Left hindlimb (tissue), 1 donor: ENCODE data around the gene VLDLR.

Source experiments
- DNase-seq: peaks from one replicate; pipeline ENCODE4 v3.0.0-alpha.2; 2018

VLDLR gene

DNA sequence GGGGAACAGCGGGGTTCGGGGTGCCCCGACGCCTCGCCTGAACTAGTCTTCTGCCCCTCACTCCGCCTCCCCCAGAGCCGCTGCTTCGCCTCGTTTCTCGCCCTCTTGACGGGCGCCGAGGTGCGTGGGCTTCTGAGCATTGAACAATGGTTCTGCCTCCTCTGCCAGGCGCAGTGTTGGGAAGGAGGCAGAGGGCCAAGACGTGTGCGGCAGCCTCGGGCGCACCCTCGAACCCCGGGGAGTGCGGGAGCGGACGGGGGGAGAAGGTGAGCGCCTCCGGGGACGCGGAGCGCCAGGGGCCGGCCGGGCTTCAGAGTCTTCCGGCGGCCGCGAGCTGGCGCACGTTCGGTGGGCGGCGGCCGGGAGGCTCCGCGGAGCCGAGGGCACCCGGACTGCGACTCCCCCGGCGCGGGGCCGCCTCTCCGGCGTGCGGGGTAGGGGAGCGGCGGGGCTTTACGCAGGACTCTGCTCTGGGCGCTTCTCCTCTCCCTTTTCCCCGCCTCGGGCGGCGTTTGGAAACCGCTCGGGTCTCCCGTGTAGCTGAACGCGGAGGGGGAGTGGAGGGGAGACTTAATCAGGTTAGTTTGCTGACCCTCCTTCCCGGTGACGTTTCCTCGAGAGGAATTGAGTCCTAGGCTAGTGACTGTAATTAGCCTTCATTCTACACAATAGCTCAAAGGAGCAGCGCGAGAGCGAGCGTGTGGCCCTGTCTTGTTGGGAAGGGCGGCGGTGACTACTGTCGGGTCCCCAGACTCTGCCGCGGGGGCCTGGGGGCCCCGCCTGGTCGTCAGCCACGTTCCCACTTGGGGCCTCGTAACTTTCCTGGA lies 1.1 kb downstream of the VLDLR start:
- peak; percentile 51 for DNase-seq

- DNase-seq, result peak; percentile 46
Observed at GRCh38 chr9:2623288-2624050, 1.9 kb downstream of the VLDLR start.

GRCh38 chr9:2624051-2624682 lies 2.6 kb downstream of the VLDLR start:
- DNase-seq, result no peak

DNA sequence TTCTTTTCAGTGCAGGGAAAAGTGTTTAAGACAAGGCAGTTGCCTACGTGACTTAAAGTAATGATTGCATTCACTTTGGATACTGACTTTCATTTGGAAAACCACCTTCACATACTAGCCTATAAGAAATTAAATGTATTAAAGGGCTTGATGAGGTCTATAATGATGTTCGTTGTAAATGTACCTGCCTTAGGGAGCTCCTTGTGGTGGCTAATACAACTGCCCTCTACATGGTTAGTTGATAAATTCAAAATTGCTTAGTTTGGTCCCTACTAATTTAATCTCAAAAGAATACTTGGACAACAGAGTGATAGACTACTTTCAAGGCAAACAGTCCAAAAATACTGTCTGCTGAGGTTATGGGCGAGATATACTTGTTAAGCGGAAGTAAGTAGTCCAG lies 3.8 kb downstream of the VLDLR start:
- DNase-seq, result no peak

DNA sequence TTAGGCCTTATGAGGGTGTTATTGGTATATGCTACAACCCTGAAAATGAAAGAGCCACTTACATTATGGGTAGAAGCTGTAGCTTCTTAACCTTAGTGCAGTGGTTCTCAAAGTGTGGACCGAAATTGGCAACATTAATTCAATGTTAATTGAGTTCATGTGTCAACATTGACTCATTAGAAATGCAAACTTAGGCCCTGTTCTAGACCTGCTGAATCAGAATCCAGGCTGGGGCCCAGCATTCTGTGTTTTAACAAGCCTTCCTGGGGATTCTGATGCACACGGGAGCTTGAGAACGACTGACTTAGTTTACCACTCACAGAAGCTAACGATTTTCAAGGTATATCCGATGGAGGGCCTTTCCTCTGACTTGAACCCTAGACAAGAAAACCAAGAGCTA lies 7.3 kb downstream of the VLDLR start:
- DNase-seq, result no peak

- no peak for DNase-seq
Observed at GRCh38 chr9:2630158-2630557, 8.6 kb downstream of the VLDLR start.

DNA sequence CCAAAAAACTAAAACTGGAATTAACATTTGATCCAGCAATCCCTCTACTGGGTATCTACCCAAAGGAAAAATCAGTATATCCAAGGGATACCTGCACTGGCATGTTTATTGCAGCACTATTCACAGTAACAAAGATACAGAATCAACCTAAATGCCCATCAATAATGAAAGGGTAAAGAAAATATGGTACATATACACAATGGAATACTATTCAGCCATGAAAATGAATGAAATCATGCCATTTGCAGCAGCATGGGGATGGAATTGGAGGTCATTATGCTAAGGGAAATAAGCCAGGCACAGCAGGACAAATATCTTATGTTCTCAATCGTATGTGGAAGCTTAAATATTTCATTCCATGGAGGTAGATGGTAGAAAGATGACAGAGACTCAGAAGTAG lies 9.7 kb downstream of the VLDLR start:
- DNase-seq, result no peak

DNA sequence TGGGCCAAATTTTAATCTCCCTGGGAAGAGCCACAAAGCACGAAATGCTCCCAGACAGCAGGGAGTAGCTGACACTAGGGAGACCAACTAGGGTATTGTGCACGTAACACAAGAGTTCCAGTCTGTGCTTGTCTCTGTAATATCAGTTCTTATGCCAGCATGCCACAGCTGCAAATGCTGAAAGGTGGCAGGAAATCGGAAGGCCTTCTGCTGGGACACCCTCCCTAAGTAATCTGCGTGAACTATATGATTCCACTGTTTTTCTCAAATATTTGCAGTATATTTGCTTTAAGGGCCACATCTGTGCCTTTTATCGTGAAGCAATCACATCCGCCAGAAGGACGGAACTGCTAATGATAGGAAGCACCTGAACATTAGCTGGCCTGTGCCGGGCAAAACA lies 12.6 kb downstream of the VLDLR start:
- DNase-seq, result peak; percentile 36

DNA sequence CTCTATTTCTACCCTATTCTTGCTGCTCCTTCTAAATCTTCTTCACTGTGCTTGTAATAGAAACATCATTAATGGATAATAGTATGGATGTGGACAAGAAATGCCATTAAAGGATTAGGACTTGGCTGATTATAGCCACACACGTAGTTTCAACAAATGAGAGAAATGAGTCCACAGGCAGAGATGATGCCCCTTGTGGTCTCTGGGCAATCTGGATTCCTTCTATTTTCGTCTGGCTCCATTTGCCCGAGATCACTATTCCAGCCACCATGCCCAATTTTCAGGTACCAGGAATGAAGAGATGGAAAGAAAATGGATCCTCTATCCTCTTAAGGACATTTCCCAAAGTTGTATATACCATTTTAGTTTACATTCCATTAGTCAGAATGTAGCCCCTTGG lies 13.2 kb downstream of the VLDLR start:
- no peak for DNase-seq

DNA sequence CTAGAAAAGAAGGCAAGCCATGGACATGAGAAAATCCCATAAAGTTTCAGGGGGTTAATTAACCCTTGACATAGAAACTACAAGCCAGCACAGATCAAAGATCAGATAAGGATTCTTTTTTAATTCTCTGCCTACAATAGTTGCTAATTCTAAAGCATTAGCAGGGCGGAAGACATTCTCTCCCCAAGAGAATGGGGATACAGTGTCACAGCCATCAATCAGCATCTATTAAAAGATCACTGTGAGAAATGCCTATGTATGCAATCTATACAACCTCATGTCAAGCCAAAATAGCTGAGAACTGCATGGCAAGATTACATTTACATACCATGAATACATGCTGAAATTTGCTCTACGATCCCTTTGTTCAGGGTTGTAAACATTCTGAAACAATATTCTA lies 14.3 kb downstream of the VLDLR start:
- no peak for DNase-seq

DNA sequence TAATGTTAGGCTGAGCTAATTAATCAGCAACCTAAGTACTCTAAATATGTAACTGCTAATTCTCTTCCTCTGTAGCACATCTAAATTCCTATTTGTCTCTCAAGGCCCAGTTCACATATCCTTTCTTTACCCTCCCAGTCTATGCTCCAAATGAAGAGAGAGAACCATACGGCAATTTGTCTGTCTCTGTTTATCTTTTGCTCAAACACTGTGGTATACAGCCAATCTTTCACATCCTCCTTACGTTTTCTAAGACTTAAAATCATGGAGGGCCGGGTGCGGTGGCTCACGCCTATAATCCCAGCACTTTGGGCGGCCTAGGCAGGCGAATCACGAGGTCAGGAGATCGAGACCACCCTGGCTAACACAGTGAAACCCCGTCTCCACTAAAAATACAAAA lies 15.8 kb downstream of the VLDLR start:
- no peak for DNase-seq

DNA sequence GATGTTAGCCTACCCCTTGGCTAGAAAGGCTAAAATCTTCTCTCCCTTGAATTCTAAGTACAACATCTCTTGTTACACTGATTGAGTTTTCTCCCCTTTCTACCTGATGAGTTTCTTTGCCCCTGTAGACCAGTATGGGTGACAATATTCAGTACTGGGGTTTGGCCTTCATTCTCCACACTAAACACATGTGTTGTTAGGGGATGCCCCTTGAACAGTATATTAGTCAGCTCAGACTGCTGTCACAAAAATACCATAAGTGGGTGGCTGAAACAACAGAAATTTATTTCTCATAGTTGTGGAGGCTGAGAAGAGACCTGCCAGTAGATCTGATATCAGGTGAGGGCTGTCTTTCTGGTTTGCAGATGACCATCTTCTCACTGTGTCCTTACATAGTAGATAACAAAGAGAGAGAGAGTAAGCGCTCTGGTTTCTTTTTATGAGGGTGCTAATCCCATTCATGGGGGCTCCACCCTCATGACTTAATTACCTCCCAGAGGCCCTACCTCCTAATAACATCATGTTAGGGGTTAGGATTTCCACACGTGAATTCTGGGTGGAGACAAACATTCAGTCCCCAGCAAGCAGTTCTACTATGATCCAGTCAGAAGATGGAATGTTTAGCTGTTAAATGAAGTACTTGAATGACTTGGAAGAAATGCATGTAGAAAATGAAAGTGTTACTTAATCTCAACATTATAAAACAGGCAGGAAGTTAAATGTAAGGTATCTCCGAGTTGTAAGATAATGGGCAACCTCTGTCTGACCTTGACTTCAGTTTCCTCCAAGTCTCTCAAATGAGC lies 17.5 kb downstream of the VLDLR start:
- no peak for DNase-seq

- DNase-seq, result no peak
Observed at GRCh38 chr9:2639786-2640185, 18.2 kb downstream of the VLDLR start.

DNA sequence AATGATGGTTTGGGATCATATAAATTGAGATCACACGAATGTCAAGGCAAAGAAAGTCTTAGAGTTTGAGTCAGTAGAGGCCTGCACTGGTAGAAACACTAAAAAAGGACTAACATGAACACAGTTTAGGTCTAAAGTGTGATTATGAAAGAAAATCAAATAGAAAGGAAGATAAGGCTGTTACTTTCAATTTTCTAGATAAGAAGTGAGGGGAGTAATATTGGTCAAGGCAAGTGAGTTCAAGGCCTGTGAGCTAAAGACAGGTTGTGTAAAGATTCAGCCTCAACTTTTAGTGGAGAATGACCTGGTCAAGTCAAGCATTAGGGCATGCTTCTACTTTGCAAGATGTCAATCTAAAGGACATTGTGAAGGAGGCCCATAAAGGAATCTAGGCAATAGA lies 19.0 kb downstream of the VLDLR start:
- no peak for DNase-seq

DNA sequence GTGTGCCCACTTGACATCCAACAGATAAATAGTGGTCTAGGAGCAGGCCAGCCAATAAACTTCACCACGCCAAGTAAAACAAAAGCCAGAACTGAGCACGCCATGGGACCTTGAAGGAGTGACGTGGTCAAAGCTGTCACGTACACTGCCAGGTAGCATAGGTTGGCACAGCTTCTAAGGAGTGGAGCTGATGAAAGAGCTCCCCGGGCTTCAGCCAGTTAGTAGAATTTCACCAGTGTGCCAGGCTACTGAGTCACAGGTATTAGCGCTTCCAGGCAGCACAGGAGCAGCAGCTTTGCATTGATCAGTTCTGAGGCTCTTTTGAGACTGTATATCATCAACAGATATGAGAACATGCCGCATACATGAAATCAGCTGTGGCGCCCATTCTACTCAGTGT lies 19.4 kb downstream of the VLDLR start:
- DNase-seq, result no peak

- no peak for DNase-seq
Observed at GRCh38 chr9:2642068-2642467, 20.5 kb downstream of the VLDLR start.

GRCh38 chr9:2645569-2645968 lies 24.0 kb downstream of the VLDLR start:
- DNase-seq, result no peak

DNA sequence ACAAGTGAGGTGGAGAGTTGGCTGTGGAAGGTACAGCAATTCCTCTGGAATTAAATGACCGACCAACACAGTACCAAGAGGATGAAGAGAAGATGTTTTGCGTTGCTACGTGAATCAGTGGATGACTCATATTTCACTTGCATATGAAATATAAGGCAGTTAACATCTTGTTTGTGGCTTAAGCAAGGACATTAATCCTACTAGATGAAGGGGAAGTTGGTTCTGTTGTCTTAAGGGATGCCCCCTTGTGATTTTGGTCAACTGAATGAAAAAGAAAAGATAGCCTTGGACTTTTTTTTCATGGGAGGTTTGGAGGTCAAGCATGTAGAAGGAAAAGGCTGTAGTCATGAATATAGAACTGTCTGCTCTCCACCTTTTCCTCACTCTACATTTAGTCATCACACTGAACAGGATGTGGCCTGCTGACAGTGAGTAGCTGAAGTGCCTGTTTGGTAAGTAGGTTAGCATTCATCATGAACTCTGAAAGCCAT lies 33.9 kb downstream of the VLDLR start:
- DNase-seq, result no peak

- no peak for DNase-seq
Observed at GRCh38 chr9:2657427-2657826, 35.8 kb downstream of the VLDLR start.

DNA sequence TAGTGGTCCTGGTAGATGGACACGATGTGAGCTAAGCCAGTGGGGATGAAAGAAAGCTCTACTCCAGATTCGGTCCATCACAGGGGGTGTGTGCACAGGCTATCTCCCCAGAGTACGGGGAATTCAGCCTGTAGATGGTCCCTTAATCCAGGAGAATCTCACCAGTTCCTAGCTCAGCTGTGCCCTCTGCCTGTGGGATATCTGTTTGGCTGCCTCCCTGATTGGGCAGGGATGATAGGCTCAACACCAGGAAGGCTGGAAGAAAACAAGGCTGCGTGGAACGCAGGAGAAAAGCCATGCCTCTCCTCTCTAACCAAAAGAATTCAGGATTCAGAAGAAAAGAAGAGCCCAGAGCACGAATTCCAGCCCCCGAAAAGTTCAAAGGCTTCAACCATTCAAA lies 40.9 kb downstream of the VLDLR start:
- DNase-seq, result no peak

- peak; percentile 39 for DNase-seq
Observed at GRCh38 chr9:2663461-2664173, 42.0 kb downstream of the VLDLR start.
